Esophagus muscularis mucosa (tissue), 4 donors: Measurements from ENCODE around the gene PDK2. TPM values are rescaled to one million over a fixed set of nuclear protein-coding genes. Genes with fewer than 3 reads are reported as not detected.
A peak's percentile ranks its signal among the peaks of the same experiment; 100 is the strongest.

Experiments used
- DNase-seq: peaks from one replicate; pipeline ENCODE4 v3.0.0-alpha.2; 2017; ENCODE audit errors: extremely low spot score
- H3K27ac ChIP-seq, 4 donors: fragments of 200-600 bp; sonication (generic); replicated peaks in 1 of 4; 1 replicate in 3 of 4; 2 replicates in 1 of 4; pipeline ENCODE4 v1.5.1; 2016 to 2019; ENCODE audit warnings: mild to moderate bottlenecking in 1 of 4
- H3K27me3 ChIP-seq, 4 donors: fragments of 200-600 bp; sonication (generic); one replicate each; pipeline versions ENCODE4 v1.5.1 to v1.6.0; 2016 to 2019
- H3K36me3 ChIP-seq, 4 donors: fragments of 200-600 bp; sonication (generic); one replicate each; pipeline ENCODE4 v1.5.1; 2016 to 2019
- H3K4me1 ChIP-seq, 4 donors: fragments of 200-600 bp; sonication (generic); one replicate each; pipeline ENCODE4 v1.5.1; 2016 to 2019
- H3K4me3 ChIP-seq, 4 donors: fragments of 200-600 bp; sonication (generic); 1 replicate in 2 of 4; 2 replicates in 2 of 4; pipeline ENCODE4 v1.5.1; 2016 to 2019; ENCODE audit warnings: mild to moderate bottlenecking in 4 of 4, moderate library complexity in 1 of 4
- H3K9me3 ChIP-seq, 4 donors: fragments of 200-600 bp; sonication (generic); 1 replicate in 3 of 4; 2 replicates in 1 of 4; pipeline ENCODE4 v1.5.1; 2016 to 2019
- CTCF ChIP-seq, 3 experiments: fragments of 200-600 bp in 2 of 3; fragments of 450-650 bp in 1 of 3; sonication (generic) in 2 of 3; IDR thresholded peaks; one replicate each; pipeline ENCODE4 v1.5.1; 2017 to 2019; ENCODE audit warnings: antibody characterized with exemption in 3 of 3, mild to moderate bottlenecking in 2 of 3, moderate library complexity in 1 of 3
- EP300 ChIP-seq: sonication (generic); formaldehyde crosslinking; IDR thresholded peaks from one replicate; pipeline ENCODE4 v1.6.1; 2017; ENCODE audit warnings: antibody characterized with exemption
- POLR2A ChIP-seq: fragments of 450-650 bp; IDR thresholded peaks from one replicate; pipeline ENCODE4 v1.6.1; 2017; ENCODE audit warnings: antibody characterized with exemption, moderate library complexity, mild to moderate bottlenecking, low read depth
- POLR2AphosphoS5 ChIP-seq, 2 donors: sonication (generic); formaldehyde crosslinking; IDR thresholded peaks; one replicate each; pipeline ENCODE4 v1.6.1; 2017; ENCODE audit warnings: antibody characterized with exemption in 2 of 2
- WGBS: methylation state at CpG from one replicate; pipeline ENCODE4 v1.1.5; 2018; 5-methylcytosine and 5-hydroxymethylcytosine counted together
- intact Hi-C: fragments of 100-400 bp; cut with DNase I; formaldehyde crosslinking; loops from one replicate; pipeline ENCODE4 v1.15.1; 2023
- total RNA-seq, 4 donors: library from RNA; depleted of rRNA; stranded (reverse); fragments of >200 nt; gene quantifications; one replicate each; pipeline versions ENCODE4 v1.1.0 to v1.2.1, GENCODE V29; 2016

Gene PDK2
- total RNA-seq, 4 donors from 2014 or later, result 31.6 to 118 (median 61.4) TPM

DNA sequence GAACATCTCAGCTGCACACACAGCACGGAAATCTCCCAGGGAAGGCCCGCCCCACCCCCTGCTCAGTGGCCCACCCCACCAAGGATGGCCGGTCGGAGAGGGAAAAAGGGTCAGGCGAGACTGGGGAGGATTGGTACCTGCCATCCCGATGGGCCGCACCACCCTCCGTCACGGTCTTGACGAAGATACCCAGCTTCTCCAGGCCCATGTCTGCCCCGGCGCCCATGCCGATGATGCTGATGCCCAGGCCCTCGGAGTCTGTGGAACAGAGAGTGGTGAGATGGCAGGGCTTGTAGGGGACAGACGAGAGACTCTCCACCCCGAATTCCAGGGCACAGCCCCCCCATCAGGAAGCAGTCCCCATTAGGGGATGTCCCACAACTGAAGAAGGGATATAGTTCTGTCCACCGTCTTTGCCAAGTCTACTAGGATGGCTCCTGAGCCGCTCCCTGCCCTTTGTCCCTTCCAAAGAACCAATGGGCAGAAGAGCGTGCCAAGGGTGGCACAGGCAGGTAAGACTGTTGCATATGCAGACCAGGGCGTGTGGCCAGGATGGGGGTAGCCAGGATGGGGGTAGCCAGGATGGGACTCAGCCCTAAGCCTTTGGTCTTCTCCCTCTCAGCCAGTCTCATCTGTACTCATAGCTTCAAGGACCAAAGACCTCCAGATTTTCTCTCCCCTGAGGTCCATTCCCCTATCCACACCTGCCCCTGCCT is 48.5 kb downstream of the PDK2 start:
- Histone ChIP-seq H3K4me1 (peaks cover 54 to 87% (median 84%) of the 10 kb centered on the region in 4 donors), H3K27ac (no peak overlapping the region), H3K4me3 (no peak overlapping the region), H3K27me3 (no peaks in the 10 kb centered on the region), H3K36me3 (peaks cover 45 to 69% (median 66%) of the 10 kb centered on the region in 4 donors), H3K9me3 (no peaks in the 10 kb centered on the region)
- TF ChIP-seq POLR2AphosphoS5 (IDR thresholded peaks at IDR 0.05), result no peak
- no peak for TF ChIP-seq POLR2A
- TF ChIP-seq CTCF (IDR thresholded peaks at IDR 0.05), result no peak
- no peak for TF ChIP-seq EP300
- 92% methylated on average over 5 of the region's 20 CpGs for WGBS
- intact Hi-C loops, result no loop called here
- DNase-seq, result no peak

DNA sequence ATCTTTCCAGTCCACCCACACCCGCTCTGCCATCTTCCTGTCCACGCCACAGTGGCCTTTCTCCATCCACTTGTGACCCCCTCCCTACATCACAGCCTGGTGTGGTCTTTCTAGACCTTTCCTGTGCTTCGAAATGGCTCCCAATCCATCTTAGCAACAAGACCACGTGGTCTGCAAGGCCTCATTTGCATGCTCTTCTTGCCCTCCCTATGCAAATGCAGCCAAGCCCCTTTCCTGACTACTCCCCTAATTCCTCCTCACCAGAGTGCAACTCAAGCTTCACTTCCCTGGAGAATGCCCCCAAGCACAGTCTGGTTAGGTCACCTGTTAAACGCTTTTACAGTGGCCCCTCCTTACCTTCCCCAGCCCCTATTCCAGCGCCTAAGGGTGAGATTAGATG is 49.2 kb downstream of the PDK2 start:
- TF ChIP-seq EP300 (no peak), POLR2A (no peak), CTCF (IDR thresholded peaks at IDR 0.05) (no peak), POLR2AphosphoS5 (IDR thresholded peaks at IDR 0.05) (no peak)
- peaks cover 54 to 92% (median 89%) of the 10 kb centered on the region in 4 donors for H3K4me1 ChIP-seq
- H3K4me3 ChIP-seq, result no peak overlapping the region
- intact Hi-C loops, result no loop called here
- 74% methylated on average over 6 of the region's 6 CpGs for WGBS
- H3K27ac ChIP-seq, result peak overlapping the region in 1 of 4 donors; percentile 95
- no peaks in the 10 kb centered on the region for H3K27me3 ChIP-seq
- no peaks in the 10 kb centered on the region for H3K9me3 ChIP-seq
- peaks cover 38 to 62% (median 59%) of the 10 kb centered on the region in 4 donors for H3K36me3 ChIP-seq
- DNase-seq, result no peak

GRCh38 chr17:50144845-50145531 is 49.8 kb downstream of the PDK2 start:
- TF ChIP-seq CTCF (IDR thresholded peaks at IDR 0.05) (no peak), POLR2AphosphoS5 (IDR thresholded peaks at IDR 0.05) (no peak), POLR2A (no peak), EP300 (no peak)
- Histone ChIP-seq H3K4me3 (no peak overlapping the region), H3K36me3 (peaks cover 34 to 56% (median 53%) of the 10 kb centered on the region in 4 donors), H3K4me1 (peaks cover 50 to 92% (median 87%) of the 10 kb centered on the region in 4 donors), H3K27ac (peak overlapping the region in 3 of 4 donors; percentile 87 to 95 (median 95)), H3K27me3 (no peaks in the 10 kb centered on the region), H3K9me3 (no peaks in the 10 kb centered on the region)
- DNase-seq, result no peak
- intact Hi-C loops, result loop anchor here (5.0 kb wide), 1 partner anchor 33 kb away; no protein-coding TSS in a partner anchor
- 76% methylated on average over 14 of the region's 16 CpGs for WGBS

- Histone ChIP-seq H3K9me3 (no peaks in the 10 kb centered on the region), H3K27me3 (no peaks in the 10 kb centered on the region), H3K36me3 (peaks cover 34 to 50% (median 46%) of the 10 kb centered on the region in 4 donors), H3K4me1 (peaks cover 43 to 90% (median 82%) of the 10 kb centered on the region in 4 donors), H3K4me3 (peak overlapping the region in 2 of 4 donors; percentile 76 to 78), H3K27ac (peak overlapping the region; percentile 87 to 95 (median 94))
- TF ChIP-seq POLR2A (no peak), POLR2AphosphoS5 (IDR thresholded peaks at IDR 0.05) (no peak)
- no peak for DNase-seq
- intact Hi-C loops, result loop anchor here (5.0 kb wide), 1 partner anchor 33 kb away; no protein-coding TSS in a partner anchor
- 62% methylated on average over 11 of the region's 11 CpGs for WGBS
Observed at GRCh38 chr17:50145532-50146229, 50.5 kb downstream of the PDK2 start.
